WI38 (cell line): ENCODE measurements around the gene SHE.

Experiments
- H3K4me3 ChIP-seq: 2 replicates; pipeline ENCODE4 v1.5.1; 2011; ENCODE audit warnings: low read depth, mild to moderate bottlenecking, control low read depth, low read length
- CTCF ChIP-seq: IDR thresholded peaks from 2 replicates; pipeline ENCODE4 v1.5.1; 2012; ENCODE audit warnings: low read depth, mild to moderate bottlenecking, control low read depth, low read length

Gene SHE

GRCh38 chr1:154476791-154477190 is 25.4 kb downstream of the SHE start:
- TF ChIP-seq CTCF: no peak
- no peak overlapping the region for H3K4me3 ChIP-seq

- H3K4me3 ChIP-seq: no peak overlapping the region
- TF ChIP-seq CTCF: no peak
Observed at GRCh38 chr1:154474802-154475201, 27.4 kb downstream of the SHE start.

GRCh38 chr1:154471304-154471703 is 30.9 kb downstream of the SHE start:
- TF ChIP-seq CTCF: no peak
- H3K4me3 ChIP-seq: no peak overlapping the region

GRCh38 chr1:154469844-154470560 is 32.2 kb downstream of the SHE start:
- no peak for TF ChIP-seq CTCF
- H3K4me3 ChIP-seq: no peak overlapping the region

GRCh38 chr1:154468535-154469250 is 33.5 kb downstream of the SHE start:
- TF ChIP-seq CTCF: no peak
- no peak overlapping the region for H3K4me3 ChIP-seq

GRCh38 chr1:154467434-154468102 is 34.6 kb downstream of the SHE start:
- TF ChIP-seq CTCF: no peak
- H3K4me3 ChIP-seq: no peak overlapping the region

- no peak for TF ChIP-seq CTCF
- H3K4me3 ChIP-seq: no peak overlapping the region
Observed at GRCh38 chr1:154466921-154467417, 35.2 kb downstream of the SHE start.
